Measurements from ENCODE around the gene SYNJ2.
A peak's percentile ranks its signal among the peaks of the same experiment; 100 is the strongest.
"Not testable (repeated sequence)": the region's sequence is repeated elsewhere in the genome, so short reads cannot be mapped to it uniquely, and the experiment has no call there.

SYNJ2 gene

DNA sequence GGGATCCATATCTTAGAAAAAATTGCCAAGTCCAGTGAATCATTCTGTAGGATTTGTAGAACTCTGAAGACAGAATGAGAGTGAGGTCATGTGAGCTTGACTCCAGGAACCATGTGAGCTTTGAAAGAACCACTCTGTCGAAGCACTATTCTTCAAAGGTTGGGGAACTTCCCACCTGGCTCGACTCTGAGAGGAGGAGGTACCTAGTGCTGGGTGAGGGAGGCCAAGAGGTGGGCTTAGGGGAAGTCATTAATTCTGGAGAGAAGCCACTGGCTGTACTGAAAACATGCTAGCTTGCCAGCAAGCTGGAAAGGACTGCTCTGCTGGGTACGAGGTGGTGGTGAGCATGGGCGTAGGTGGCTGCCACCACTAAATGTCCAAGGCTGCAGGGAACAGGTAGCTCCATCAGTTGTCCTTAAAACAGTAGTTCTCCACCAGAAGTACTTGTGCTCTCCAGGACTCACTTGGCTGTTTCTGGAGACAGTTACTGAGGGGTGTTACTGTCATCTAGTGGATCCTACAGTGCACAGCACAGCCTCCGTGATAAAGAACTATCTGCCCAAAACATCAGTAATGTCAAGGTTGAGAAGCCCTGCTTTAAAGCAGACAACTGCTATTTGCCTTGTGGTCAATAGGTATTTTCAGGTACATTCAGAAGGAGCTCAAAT lies 34.7 kb upstream of the SYNJ2 start:
- H3K27me3 ChIP-seq (ENCODE audit: low read depth, low read length) = no peaks in the 10 kb centered on the region
- H2AFZ ChIP-seq (ENCODE audit: low read depth, low read length) = no peak overlapping the region
- H3K36me3 ChIP-seq (replicated peaks; ENCODE audit: low read depth, low read length) = no peaks in the 10 kb centered on the region
- H3K9ac ChIP-seq (ENCODE audit: low read length) = no peak overlapping the region
- no peaks in the 10 kb centered on the region for H4K20me1 ChIP-seq (ENCODE audit: insufficient read depth, low read length)
- no peak overlapping the region for H3K4me2 ChIP-seq (ENCODE audit: low read length)
- TF ChIP-seq, protein P1, sequence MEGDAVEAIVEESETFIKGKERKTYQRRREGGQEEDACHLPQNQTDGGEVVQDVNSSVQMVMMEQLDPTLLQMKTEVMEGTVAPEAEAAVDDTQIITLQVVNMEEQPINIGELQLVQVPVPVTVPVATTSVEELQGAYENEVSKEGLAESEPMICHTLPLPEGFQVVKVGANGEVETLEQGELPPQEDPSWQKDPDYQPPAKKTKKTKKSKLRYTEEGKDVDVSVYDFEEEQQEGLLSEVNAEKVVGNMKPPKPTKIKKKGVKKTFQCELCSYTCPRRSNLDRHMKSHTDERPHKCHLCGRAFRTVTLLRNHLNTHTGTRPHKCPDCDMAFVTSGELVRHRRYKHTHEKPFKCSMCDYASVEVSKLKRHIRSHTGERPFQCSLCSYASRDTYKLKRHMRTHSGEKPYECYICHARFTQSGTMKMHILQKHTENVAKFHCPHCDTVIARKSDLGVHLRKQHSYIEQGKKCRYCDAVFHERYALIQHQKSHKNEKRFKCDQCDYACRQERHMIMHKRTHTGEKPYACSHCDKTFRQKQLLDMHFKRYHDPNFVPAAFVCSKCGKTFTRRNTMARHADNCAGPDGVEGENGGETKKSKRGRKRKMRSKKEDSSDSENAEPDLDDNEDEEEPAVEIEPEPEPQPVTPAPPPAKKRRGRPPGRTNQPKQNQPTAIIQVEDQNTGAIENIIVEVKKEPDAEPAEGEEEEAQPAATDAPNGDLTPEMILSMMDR (IDR thresholded peaks at IDR 0.05; ENCODE audit: low read depth, low read length) = peak; percentile 78
- TF ChIP-seq EZH2phosphoT487 (IDR thresholded peaks at IDR 0.05; ENCODE audit: low read depth) = no peak
- H3K79me2 ChIP-seq (ENCODE audit: low read length) = no peaks in the 10 kb centered on the region
- no peak overlapping the region for H3K27ac ChIP-seq (ENCODE audit: low read length)
- H3K4me3 ChIP-seq (ENCODE audit: low read length) = no peak overlapping the region
- H3K4me1 ChIP-seq (ENCODE audit: low read length) = peaks cover 6% of the 10 kb centered on the region; the same call in 1 of the 2 replicates
- H3K9me3 ChIP-seq (ENCODE audit: insufficient read depth, low read length) = no peaks in the 10 kb centered on the region

DNA sequence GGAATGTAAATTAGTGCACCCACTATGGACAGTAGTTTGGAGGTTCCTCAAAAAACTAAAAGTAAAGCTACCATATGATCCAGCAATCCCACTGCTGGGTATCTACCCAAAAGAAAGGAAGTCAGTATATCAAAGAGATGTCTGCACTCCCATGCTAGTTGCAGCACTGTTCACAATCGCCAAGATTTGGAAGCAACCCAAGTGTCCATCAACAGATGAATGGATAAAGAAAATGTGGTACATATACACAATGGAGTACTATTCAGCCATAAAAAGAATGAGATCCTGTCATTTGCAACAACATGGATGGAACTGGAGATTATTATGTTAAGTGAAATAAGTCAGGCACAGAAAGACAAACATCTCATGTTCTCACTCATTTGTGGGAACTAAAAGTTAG lies 30.8 kb upstream of the SYNJ2 start:
- not testable (repeated sequence) for H3K36me3 ChIP-seq (replicated peaks; ENCODE audit: low read depth, low read length); H3K9ac ChIP-seq (ENCODE audit: low read length); H4K20me1 ChIP-seq (ENCODE audit: insufficient read depth, low read length); H3K27ac ChIP-seq (ENCODE audit: low read length); H3K9me3 ChIP-seq (ENCODE audit: insufficient read depth, low read length); H3K4me2 ChIP-seq (ENCODE audit: low read length); H2AFZ ChIP-seq (ENCODE audit: low read depth, low read length); H3K79me2 ChIP-seq (ENCODE audit: low read length); H3K27me3 ChIP-seq (ENCODE audit: low read depth, low read length); H3K4me3 ChIP-seq (ENCODE audit: low read length)
- H3K4me1 ChIP-seq (ENCODE audit: low read length) = peaks cover 16% of the 10 kb centered on the region

DNA sequence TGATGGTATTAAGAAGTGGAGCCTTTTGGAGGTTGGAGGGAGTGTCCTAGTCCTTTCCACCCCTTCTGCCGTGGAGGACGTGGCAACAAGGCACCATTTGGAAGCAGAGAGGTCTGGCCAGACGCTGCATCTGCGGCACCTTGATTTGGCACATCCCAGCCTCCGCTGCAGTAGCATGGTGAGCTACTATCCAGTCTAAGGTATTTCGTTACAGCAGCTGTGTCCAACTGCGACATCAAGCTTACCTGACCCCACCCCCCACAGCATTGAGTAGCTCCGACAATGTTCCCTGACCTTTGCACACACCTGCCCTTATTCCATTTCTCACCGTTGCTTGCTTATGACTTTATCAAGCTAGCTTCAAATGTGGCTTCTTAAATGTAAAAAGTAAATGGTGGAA lies 29.8 kb upstream of the SYNJ2 start:
- Histone ChIP-seq H3K36me3 (replicated peaks; ENCODE audit: low read depth, low read length) (no peaks in the 10 kb centered on the region), H3K4me1 (ENCODE audit: low read length) (peaks cover 12% of the 10 kb centered on the region), H3K27ac (ENCODE audit: low read length) (no peak overlapping the region), H3K79me2 (ENCODE audit: low read length) (no peaks in the 10 kb centered on the region), H3K4me3 (ENCODE audit: low read length) (no peak overlapping the region), H3K9me3 (ENCODE audit: insufficient read depth, low read length) (no peaks in the 10 kb centered on the region), H4K20me1 (ENCODE audit: insufficient read depth, low read length) (no peaks in the 10 kb centered on the region), H3K27me3 (ENCODE audit: low read depth, low read length) (peaks cover 5% of the 10 kb centered on the region; the same call in 1 of the 2 replicates), H3K9ac (ENCODE audit: low read length) (no peak overlapping the region), H3K4me2 (ENCODE audit: low read length) (no peak overlapping the region), H2AFZ (ENCODE audit: low read depth, low read length) (no peak overlapping the region)
- no peak for TF ChIP-seq EZH2phosphoT487 (IDR thresholded peaks at IDR 0.05; ENCODE audit: low read depth)
- TF ChIP-seq, protein P1 (IDR thresholded peaks at IDR 0.05; ENCODE audit: low read depth, low read length) = no peak

DNA sequence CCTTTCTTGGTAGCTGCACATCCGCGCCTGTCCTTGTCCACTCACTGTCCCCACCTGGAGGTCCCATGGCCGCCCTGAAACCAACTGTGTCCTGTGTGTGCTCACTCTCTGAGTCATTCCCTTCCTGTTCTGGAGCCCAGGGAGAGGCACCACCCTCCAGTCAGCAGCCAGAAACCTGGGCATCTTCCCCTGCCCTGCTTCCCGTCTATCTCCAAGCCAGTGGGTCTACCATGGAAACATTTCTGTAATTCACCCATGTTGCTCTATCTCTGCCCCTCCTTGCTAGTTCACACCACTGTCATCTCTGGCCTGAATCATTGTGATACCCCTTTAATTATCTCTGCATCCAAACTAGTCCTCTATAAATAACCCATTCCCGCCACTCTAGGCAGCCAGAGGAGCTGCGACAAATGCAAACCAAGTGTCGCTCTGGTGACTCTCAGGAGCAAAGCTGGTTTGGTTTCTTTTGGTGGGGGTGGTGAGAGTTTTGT lies 28.8 kb upstream of the SYNJ2 start:
- H3K9me3 ChIP-seq (ENCODE audit: insufficient read depth, low read length) = no peaks in the 10 kb centered on the region
- no peaks in the 10 kb centered on the region for H3K79me2 ChIP-seq (ENCODE audit: low read length)
- no peaks in the 10 kb centered on the region for H4K20me1 ChIP-seq (ENCODE audit: insufficient read depth, low read length)
- no peak overlapping the region for H3K4me3 ChIP-seq (ENCODE audit: low read length)
- no peak overlapping the region for H3K9ac ChIP-seq (ENCODE audit: low read length)
- no peak overlapping the region for H3K4me2 ChIP-seq (ENCODE audit: low read length)
- no peak for TF ChIP-seq EZH2phosphoT487 (IDR thresholded peaks at IDR 0.05; ENCODE audit: low read depth)
- TF ChIP-seq, protein P1 (IDR thresholded peaks at IDR 0.05; ENCODE audit: low read depth, low read length) = no peak
- H3K4me1 ChIP-seq (ENCODE audit: low read length) = peaks cover 9% of the 10 kb centered on the region
- no peaks in the 10 kb centered on the region for H3K36me3 ChIP-seq (replicated peaks; ENCODE audit: low read depth, low read length)
- H2AFZ ChIP-seq (ENCODE audit: low read depth, low read length) = no peak overlapping the region
- H3K27me3 ChIP-seq (ENCODE audit: low read depth, low read length) = peaks cover 5% of the 10 kb centered on the region; the same call in 1 of the 2 replicates
- no peak overlapping the region for H3K27ac ChIP-seq (ENCODE audit: low read length)
